Kidney (tissue), 14 donors: Measurements from ENCODE around the gene RGS14. TPM values are rescaled to one million over a fixed set of nuclear protein-coding genes. Genes with fewer than 3 reads are reported as not detected.
A peak's percentile ranks its signal among the peaks of the same experiment; 100 is the strongest.

Experiments
- DNase-seq, 5 donors: peaks; one replicate each; pipeline ENCODE4 v3.0.0-alpha.2; 2013 to 2020
- FAIRE-seq: peaks from 2 replicates; lab custom pipeline; 2012; peaks lifted over from hg19 to GRCh38; lab: Jason Lieb, UNC
- H3K27ac ChIP-seq, 2 donors: one replicate each; pipeline ENCODE4 v1.7.0; 2013; ENCODE audit warnings: low read depth in 2 of 2, low read length in 2 of 2, inconsistent platforms in 1 of 2
- H3K27me3 ChIP-seq: one replicate; pipeline ENCODE4 v1.7.1; 2013; ENCODE audit warnings: low read length, inconsistent platforms; ENCODE audit not compliant: control insufficient read depth, insufficient read depth
- H3K36me3 ChIP-seq, 3 donors: one replicate each; pipeline versions ENCODE4 v1.7.0 to v1.7.1; 2013; ENCODE audit warnings: low read length in 3 of 3, control low read depth in 1 of 3, inconsistent platforms in 1 of 3; ENCODE audit not compliant: insufficient read depth in 3 of 3, control insufficient read depth in 2 of 3
- H3K4me1 ChIP-seq, 3 donors: one replicate each; pipeline versions ENCODE4 v1.7.0 to v1.7.1; 2013; ENCODE audit warnings: low read length in 3 of 3, inconsistent platforms in 1 of 3, low read depth in 1 of 3; ENCODE audit not compliant: control insufficient read depth in 2 of 3, insufficient read depth in 2 of 3
- H3K4me3 ChIP-seq, 3 donors: one replicate each; pipeline versions ENCODE4 v1.7.0 to v1.8.1; 2013; ENCODE audit warnings: low read length in 3 of 3, control low read depth in 1 of 3, inconsistent platforms in 1 of 3
- H3K9ac ChIP-seq, 3 donors: one replicate each; pipeline versions ENCODE4 v1.7.0 to v1.7.1; 2013; ENCODE audit warnings: low read length in 3 of 3, control low read depth in 1 of 3, inconsistent platforms in 1 of 3
- H3K9me3 ChIP-seq, 3 donors: one replicate each; pipeline versions ENCODE4 v1.7.0 to v1.7.1; 2013; ENCODE audit warnings: low read length in 3 of 3, control low read depth in 1 of 3, inconsistent platforms in 1 of 3; ENCODE audit not compliant: control insufficient read depth in 2 of 3, insufficient read depth in 1 of 3
- CTCF ChIP-seq: IDR thresholded peaks from 3 replicates; pipeline ENCODE4 v1.5.1; 2012; ENCODE audit warnings: mild to moderate bottlenecking, moderate library complexity, borderline replicate concordance; ENCODE audit not compliant: insufficient read depth; ENCODE audit errors: extremely low read depth
- intact Hi-C: fragments of 100-400 bp; cut with DNase I; formaldehyde crosslinking; loops from one replicate; pipeline ENCODE4 v1.11.1; 2022
- polyA plus RNA-seq: library from polyadenylated mRNA; stranded (reverse); fragments of 350-450 nt; fragmentation: Illumina TruSeq; extraction: RNeasy Lipid Tissue Mini Kit (QIAGEN cat#74804); gene quantifications from one replicate; pipeline ENCODE4 v1.2.3, GENCODE V29; 2014; ENCODE audit warnings: low read depth, low replicate concordance; ENCODE audit not compliant: insufficient read depth
- total RNA-seq: library from RNA; stranded (reverse); fragmentation: NEBNext Ultra II Directional; extraction: Animal tissue kit (Norgen Biotek cat#: 25700); gene quantifications from one replicate; pipeline ENCODE4 v1.2.1, GENCODE V29; 2021
- donor health status: control.
- donor health status: control.
- donor health status: control.
- donor health status: control.
- donor health status: control.
- donor health status: DM: yes; HTN: yes; CAD: no.
- donor health status: Normal renal cell carcinoma (clear cell type).

RGS14 gene
- total and polyA plus RNA-seq, 2 donors from 2014 or later, result 28.4 to 56.3 TPM

DNA sequence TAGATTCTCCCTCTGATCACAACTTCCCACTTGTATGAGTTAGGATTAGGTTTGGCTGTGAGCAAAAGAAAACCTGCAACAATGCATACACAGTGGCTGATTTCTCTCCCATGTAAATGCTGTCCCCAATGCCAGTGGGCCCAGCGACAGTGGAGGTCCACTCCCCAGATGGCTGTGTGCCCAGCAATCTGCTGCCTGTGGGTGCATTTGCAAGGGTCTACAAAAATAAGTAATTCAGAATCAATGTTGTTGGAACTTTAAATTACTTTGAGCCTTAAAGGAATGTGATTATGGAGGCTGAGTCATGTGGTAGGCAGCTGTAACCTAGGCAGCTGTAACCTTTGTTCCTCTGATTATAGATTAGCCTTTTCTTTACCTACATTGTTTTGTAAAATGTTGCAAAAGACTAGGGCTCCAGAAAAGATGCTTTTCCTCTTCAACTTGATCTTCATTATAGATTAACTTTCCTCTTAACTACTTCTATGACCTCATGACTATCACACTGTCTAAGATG lies 31.8 kb upstream of the RGS14 start:
- no peak overlapping the region for H3K4me3 ChIP-seq
- no peak for TF ChIP-seq CTCF
- DNase-seq, result peak in 3 of 5 donors; percentile 7 to 32 (median 29)
- FAIRE-seq, result no peak
- intact Hi-C loops, result no loop called here
- peaks cover 0 to 5% (median 0%) of the 10 kb centered on the region in 3 donors for H3K36me3 ChIP-seq
- H3K4me1 ChIP-seq, result peaks cover 0 to 5% (median 4%) of the 10 kb centered on the region in 3 donors
- no peaks in the 10 kb centered on the region for H3K27me3 ChIP-seq
- no peak overlapping the region for H3K9ac ChIP-seq
- H3K27ac ChIP-seq, result peak overlapping the region; percentile 8 to 22
- no peaks in the 10 kb centered on the region for H3K9me3 ChIP-seq

DNA sequence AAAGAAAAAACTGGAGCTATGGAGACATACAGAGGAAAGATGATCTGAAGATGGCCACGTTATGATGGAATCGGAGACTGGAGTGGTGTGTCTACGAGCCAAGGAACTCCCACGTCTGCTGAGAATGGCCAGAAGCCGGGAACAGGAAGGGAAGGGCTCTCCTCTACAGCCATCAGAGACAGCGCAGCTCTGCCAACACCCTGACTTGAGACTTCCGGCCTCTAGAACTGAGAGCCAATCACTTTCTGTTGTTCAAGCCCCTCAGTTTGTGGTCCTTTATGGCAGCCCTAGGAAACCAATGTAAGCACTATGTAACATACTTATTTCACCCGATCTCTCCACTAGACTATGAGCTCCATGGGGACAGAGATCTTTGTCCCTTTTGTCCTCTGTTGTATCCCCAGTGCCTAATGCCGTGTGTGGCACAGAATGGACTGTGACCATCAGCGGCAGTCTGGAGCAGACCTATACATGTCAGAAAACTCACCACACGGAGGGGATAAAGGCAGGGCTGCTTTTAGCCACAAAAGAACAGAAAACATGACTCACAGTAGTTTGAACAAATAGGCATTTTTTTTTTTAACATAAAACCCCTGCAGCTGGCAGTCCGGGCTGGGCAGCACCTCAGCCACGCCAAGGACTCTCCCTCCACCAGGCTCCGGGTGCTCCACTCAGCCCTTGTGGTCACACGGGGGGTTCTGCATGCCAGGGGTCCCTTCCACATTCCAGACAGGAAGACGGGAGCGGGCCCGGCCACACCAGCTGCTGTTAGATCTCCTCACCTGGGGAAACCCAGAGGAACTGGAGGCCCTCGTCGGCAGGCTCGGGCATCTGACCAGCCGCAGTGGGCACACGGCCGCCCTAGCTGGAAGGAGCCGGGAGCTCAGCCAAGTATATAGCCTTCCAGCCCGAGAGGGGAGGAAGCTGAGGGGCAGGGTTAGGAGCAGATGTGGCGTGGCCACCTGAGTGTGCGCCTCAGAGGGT lies 29.9 kb upstream of the RGS14 start:
- FAIRE-seq, result no peak
- intact Hi-C loops, result no loop called here

DNA sequence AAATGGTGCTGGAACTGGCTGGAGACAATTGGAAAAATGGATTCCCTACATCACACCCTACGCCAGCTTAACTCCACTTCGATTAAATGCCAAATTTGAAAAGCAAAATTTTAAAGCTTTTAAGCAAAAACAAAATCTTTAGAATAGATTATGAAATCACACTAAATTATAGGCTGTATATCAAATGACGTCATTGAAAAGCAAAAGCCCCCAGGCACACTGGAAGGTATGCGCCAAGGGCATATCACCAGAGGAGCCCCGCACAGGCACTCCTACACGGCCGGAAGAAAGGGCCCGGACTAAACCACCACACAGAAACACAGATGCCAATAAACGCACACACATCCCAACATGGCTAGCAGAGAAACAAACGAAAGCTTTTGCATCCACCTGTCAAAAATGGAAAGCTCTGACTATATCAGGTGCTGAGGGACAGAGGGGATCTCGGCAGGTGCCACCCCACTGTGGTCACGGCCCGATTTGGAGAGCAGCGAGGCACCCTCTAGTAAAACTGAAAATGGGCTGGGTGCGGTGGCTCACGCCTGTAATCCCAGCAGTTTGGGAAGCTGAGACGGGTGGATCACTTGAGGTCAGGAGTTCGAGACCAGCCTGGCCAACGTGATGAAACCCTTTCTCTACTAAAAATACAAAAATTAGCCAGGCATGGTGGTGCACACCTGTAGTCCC lies 29.0 kb upstream of the RGS14 start:
- FAIRE-seq (no peak), DNase-seq (peak in 1 of 5 donors; percentile 32)
- no peak overlapping the region for H3K4me3 ChIP-seq
- no peaks in the 10 kb centered on the region for H3K9me3 ChIP-seq
- no peak for TF ChIP-seq CTCF
- intact Hi-C loops, result no loop called here
- no peaks in the 10 kb centered on the region for H3K27me3 ChIP-seq
- no peak overlapping the region for H3K27ac ChIP-seq
- H3K4me1 ChIP-seq, result peaks cover 0 to 5% (median 4%) of the 10 kb centered on the region in 3 donors
- H3K36me3 ChIP-seq, result peaks cover 0 to 18% (median 5%) of the 10 kb centered on the region in 3 donors
- H3K9ac ChIP-seq, result no peak overlapping the region

More for the DNA sequence above, 29.9 kb upstream of the RGS14 start:
- Histone ChIP-seq H3K27me3 (no peaks in the 10 kb centered on the region), H3K4me3 (no peak overlapping the region), H3K36me3 (peaks cover 0 to 9% (median under 1%) of the 10 kb centered on the region in 3 donors), H3K9ac (no peak overlapping the region), H3K27ac (peak overlapping the region in 1 of 2 donors; percentile 47), H3K4me1 (peaks cover 0 to 5% (median 4%) of the 10 kb centered on the region in 3 donors), H3K9me3 (no peaks in the 10 kb centered on the region)
- peak in 1 of 5 donors; percentile 69 for DNase-seq
- no peak for TF ChIP-seq CTCF
